GM15510 (cell line): ENCODE results near the gene NECTIN1.
A peak's percentile ranks its signal among the peaks of the same experiment; 100 is the strongest.

Source experiments
- POLR2A ChIP-seq: IDR thresholded peaks from 3 replicates; pipeline ENCODE4 v1.6.1; 2011; ENCODE audit warnings: borderline replicate concordance; ENCODE audit not compliant: insufficient read length; ENCODE audit errors: extremely low read depth

NECTIN1 gene, protein sequence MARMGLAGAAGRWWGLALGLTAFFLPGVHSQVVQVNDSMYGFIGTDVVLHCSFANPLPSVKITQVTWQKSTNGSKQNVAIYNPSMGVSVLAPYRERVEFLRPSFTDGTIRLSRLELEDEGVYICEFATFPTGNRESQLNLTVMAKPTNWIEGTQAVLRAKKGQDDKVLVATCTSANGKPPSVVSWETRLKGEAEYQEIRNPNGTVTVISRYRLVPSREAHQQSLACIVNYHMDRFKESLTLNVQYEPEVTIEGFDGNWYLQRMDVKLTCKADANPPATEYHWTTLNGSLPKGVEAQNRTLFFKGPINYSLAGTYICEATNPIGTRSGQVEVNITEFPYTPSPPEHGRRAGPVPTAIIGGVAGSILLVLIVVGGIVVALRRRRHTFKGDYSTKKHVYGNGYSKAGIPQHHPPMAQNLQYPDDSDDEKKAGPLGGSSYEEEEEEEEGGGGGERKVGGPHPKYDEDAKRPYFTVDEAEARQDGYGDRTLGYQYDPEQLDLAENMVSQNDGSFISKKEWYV

DNA sequence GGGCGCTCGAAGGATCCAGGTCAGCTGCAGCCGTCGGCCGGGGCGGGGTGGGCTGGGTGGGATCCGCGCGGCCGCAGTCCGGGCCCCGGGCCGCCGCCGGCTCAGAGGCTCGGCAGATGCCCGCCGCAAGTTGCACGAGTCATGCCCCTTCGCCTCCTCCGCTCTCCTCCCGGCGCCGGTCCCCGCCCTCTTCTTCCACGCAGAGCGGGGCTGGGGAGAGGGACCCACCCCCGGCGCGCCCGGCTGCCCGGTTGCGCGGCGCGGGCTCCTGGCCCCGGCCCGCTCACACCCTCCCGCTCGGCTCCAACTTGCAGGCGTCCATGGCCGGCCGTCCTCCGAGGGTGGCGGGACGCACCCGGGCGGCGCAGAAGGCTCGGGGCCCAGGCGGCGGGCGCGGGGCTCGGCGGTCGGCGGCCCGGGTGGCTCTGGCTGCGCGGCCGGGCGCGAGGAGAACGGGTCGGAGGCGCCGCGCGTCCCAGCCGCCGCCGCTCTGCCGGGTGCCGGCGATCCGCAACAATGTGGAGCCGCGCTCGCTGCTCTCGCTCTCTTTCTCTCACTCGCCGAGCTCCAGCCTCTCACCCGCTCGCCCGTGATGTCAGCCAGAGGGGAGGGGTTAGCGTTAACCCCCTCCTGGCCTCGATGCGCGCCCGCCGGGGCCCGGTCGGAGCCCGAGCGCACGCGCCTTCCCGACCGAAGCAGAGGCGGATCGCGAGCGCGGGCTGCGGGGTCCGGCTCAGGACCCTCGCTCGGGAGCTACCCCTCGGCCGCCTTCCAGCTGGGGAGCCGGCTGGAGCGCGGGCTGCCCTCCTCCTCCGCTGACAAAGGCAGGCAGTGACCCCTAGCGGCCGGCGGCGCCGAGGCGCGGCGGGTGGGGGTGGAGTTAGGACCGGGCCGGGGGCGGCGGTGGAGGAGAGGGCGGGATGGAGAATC lies at the start of gene NECTIN1:
Gene NECTIN1 (minus strand): TSS at position 550 of the 930 bp plus-strand sequence. CDS start 647 bp downstream, outside the sequence.
- peak; percentile 39 for TF ChIP-seq POLR2A

DNA sequence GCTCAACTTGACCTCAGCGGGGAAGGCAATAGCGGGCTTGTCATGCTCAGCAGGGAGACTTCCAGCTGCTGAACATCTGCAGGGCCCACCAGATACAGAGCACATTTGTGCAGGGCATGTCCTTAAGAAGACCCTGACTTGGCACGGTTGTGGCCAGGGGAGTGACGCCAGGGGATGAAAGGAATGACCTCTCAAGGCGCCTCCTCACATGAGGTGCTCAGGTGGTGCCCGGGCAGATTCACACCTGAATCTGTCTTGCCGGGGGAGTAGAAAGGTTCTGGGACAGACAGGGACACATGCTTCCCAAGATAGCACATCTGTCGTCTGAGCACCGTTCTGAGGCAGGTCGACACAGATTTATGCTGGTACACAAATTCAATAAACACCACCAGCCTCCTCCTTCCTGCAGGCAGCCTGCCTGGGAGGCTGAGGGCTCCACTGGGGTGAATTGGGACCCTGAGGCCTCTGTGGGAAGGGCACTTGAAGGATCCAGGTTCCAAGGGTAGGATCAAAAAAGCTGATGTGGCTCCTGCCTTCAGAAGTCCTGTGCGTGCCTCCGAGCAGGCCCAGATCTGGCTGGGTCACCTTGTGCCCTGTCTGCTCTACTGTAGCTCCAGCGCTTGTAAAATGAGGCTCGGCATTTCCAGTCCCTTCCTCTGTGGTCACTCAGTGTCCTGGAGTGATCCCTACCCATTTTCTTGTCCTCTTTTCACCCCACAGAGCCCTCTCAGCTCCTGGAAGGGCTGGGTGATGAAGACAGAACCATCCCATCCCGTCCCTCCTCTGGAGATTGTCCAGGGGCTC lies 49.6 kb upstream of the NECTIN1 start:
- TF ChIP-seq POLR2A = no peak

DNA sequence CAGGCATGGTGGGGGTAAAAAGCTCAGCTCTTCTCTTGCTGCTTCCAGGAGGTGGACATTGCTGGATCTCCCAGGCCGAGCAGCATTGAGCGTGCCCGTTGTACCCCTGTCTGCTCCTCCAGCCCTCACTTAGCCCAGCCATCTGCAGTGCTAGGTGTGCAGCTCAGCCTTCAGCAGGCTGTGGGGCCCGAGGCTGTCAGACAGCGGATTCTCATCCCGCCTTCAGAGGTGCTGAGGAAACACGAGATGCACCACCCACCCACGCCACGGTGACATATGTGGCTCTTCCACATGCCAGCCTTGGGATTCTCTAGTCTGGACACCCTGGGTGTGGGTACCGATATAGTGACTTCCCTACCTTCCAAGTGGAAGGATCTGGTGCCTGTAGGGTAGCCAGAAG lies 48.9 kb upstream of the NECTIN1 start:
- no peak for TF ChIP-seq POLR2A

DNA sequence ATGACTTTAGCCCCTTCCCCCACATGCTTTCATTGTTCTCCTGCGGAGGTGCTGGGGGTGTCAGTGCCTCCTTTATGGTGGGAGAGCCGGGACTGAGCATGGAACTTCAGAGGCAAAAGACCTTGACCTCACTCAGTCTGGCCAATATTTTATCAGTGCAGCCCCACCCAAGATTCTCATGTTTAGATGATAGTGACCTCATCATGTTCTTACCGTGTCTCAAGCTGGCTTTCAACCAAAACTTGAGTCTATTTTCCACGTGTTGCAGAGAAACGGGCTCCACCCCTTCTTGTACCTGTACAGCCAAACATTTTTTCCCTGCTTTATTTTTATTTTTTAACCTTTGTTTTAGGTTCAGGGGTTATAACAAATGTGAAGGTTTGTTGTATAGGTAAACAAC lies 47.7 kb upstream of the NECTIN1 start:
- TF ChIP-seq POLR2A = no peak

DNA sequence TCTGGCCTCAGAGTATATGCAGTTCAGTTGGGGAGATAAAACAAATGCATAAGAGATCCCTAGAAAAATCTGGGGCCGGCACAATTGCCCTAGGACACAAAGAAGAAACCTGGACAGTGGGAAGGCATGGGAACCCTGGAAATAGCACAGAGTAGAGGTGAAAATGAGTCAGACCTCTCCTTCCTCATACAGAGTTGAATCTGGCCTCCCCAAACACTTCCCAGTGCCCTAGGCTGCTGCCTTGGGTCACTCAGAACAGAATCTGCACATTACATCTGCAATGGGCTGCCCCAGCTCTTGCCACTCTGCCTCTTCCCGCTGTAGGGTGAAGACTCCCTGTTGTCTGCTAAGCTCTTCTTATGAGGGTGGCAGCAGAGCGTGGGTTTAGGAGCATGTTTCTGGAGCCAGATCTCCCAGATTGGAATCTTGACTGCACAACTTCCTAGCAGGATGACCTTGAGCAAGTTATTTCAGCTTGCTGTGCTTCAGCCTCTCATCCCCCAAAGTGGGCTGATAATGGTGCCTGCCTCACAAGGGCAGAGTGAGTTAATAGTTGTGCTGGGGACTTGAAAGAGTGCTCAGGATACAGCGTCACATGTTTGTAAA lies 47.1 kb upstream of the NECTIN1 start:
- TF ChIP-seq POLR2A = no peak

DNA sequence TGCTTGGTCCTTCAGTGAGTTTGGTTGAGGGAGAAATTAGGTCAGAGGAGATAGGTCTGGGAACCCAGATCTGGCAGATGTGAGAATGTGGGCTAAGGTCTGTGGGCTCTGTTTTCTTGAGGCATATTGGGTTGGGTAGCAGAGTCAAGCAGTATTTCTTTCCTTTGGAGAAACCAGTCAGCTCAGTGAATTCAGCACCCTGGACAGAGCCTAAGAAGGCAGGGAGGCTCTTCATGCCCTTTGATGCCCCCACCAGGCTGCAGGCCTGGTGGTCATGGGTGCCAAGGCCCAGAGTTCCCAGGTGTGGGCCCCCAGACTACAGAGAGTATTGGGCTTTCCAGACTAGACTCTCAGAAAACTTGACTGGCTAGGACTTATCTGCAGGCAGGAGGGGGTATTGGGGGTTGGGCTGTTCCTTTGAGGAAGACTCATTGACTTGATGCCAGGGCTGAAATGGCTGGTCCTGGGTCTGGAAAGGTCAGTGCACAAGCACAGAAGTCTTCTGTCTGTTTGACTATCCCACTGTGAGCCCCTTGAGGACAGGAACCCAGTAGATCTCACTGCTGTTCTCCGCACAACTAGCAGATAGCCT lies 45.3 kb upstream of the NECTIN1 start:
- no peak for TF ChIP-seq POLR2A

DNA sequence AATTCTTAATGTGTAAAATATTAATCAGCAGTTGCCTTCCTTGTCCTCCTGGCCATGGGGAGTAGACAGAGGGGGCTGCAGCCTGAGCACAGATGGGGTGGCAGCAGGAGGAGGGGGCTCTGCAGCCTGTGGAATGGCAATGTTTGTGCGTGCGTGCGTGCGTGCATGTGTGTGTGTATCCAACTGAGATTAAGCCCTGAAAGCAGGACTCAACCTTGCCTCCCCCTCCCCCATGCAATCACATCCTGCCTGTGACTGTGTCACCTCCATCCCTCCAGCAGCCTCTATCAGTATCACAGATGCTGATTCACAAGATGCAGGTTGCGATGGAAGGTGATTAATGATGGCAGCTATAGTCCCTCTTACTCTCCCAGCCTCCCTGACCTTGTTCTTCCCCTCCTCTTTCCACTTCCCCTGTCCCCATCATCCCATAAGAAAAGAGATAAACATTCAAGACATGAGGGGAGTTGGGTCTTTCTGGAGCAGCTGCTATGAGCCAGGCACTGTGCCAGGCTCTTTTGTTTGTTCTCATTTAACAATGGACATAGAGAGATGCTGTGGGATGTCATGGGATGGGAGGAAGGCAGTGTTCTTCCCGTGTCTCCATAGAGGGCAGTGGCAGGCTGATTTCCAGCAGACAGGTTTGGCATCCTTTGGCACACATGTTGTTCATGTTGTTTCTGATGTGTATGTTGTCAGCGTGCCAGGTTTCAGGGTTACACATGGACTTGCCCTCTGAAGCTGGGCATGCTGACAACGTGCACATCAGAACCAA lies 43.8 kb upstream of the NECTIN1 start:
- no peak for TF ChIP-seq POLR2A

DNA sequence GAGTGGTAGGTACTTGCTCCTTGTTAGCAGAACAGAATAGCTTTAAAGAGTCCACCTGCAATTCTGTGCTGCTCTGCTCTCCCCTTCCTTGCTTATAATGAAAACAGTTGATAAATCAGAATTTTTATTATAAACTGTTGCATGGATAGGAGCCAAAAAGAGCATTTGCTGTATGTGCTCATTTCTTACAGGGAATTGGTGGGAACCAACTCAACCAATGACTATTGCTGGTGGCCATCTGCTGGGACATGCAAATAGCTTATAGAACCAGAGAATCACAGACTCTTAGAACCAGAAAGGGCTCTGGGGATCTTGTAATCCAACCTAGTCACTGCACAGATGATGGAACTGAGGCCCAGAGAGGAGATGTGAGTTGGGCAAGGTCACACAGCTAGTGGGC lies 43.1 kb upstream of the NECTIN1 start:
- no peak for TF ChIP-seq POLR2A

DNA sequence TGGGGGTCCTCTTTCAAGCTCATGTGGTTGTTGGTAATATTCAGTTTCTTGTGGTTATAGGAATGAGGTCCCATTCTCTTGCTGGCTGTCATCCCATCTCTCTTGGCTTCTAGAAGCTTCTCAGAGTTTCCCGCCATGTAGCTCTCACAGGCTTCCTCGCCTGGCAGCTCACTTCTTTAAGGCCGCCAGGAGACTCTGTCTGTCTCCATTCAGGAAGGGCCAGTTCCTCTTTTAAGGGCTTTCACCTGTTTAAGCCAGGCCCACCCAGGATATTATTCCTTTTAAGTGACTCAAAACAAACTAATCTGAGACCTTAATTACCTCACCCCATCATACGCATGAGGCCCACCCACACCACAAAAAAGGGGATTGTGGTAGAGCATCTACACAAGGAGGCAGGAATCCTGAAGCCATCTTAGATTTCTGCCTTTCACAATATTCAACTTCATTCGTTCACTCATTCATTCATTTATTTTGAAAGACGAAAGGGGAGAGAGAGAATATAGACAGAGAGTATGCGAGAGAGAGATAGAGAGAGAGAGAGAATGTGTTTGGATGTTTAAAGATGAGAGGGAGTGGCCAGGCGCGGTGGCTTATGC lies 42.3 kb upstream of the NECTIN1 start:
- no peak for TF ChIP-seq POLR2A

DNA sequence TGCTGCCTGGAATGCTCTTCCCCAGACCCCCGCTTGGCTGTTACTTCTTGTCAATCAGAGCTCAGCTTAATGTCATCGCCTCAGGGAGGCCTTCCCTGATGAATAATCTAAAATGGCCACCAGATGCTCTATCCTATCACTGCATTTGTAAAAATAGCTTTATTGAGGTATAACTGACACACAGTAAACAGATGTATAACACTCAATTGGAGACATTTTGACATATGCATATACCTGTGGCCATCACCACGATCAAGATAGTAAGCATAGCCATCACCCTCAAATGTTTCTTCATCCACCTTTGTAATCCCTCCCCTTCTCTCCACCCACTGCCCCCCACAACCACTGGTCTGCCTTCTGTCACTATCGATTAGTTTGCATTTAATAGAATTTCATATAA lies 36.6 kb upstream of the NECTIN1 start:
- TF ChIP-seq POLR2A = no peak

DNA sequence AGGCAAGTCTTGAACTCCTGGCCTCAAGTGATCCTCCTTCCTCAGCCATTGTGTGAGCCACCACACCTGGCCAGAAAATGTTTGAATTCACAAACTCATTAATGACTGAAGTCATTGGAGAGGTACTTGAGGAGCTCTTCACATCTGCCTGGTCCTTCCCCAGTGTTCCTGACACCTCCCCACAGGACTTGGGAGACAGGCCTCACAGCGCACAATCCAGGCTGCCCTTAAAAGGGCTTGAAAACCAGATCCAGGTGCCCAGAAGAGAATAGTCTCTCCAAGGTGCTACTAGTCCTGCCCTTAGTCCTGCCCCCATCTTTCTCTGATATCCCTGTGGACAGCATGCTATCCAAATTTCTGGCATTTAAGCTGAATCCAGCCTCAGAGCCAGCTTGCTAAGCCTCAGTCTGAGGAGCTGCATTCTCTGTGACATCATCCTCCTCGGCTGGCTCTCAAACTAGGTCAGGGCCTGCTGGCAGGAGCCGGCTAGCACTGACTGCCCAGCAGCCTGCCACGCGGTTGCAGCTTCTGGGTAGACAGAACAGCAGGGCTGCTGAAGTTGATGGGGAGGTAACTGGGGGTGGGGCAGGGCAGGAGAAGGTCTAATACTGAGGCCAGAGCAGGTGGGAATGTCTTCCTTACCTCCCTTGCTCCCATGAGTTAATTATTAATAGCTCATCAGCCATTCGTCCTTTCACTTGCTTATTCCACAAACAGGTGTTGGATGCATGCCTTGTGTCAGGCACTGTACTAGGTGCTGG lies 35.3 kb upstream of the NECTIN1 start:
- TF ChIP-seq POLR2A = no peak
